ENCODE data around the gene TP53I3.
"Not testable (repeated sequence)": the region's sequence is repeated elsewhere in the genome, so short reads cannot be mapped to it uniquely, and the experiment has no call there.

TP53I3 gene

DNA sequence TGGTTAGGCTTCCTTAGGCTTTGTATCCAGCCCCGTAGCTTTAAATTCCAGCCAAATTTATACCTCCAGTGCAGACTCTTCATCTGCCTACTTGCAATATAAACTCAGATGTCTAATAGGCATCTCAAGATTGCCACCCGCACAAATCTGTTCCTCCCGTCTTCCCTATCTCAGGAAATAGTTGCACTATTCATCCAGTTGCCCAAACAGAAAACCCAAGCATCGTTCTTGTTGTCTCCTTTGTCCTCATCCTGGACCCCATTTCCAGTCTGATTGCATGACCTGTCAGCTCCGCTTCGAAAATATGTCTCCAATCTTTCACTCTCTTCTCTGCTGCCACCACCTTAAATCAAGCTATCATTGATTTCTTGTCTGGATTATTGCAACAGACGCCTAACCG is 32.8 kb downstream of the TP53I3 start:
- DNase-seq: no peak

DNA sequence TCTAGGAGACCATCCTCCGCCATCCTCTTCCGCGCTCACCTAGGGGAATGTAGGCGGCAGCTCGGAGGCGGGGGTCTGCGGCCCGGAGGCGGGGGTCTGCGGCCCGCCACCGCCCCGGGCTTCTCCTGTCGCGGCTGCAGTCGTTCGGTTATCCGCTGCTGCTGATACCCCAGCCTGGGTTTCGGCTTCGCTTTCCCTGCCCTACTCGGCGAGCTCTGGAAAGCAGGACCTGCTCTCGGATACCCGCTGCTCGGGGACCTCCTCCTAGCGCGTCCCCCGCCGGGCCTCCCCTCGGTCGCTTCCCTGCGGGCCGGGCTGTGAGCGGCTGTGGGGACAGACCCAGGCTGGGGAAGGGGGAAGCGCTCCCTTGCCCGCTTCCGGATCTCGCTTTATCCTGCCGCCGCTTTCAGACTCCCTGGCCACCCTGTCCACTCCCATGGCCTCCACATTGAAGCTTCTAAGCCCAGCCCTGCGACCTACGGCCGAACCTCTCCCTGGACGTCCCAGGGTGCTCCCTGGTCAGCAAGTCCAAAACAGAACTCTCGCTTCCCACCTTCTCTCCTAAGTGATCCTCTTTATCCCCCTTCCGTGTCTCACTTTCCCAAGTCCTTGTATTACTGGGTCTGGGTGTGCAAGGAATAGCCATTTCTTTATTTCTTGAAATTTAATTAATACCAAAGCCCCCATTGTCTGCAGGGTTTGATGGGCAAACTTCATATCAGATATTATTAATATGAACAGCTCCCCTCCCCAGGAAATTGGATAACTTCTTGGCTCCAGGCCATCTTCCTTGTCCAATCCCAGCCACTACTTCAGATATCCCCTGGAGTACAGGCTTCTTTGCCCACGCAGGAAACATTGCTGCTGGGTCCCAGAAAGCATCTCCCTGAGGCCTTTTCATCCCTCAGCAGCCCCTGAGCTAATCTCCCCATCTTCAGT is 34.3 kb downstream of the TP53I3 start:
- no peak for DNase-seq

DNA sequence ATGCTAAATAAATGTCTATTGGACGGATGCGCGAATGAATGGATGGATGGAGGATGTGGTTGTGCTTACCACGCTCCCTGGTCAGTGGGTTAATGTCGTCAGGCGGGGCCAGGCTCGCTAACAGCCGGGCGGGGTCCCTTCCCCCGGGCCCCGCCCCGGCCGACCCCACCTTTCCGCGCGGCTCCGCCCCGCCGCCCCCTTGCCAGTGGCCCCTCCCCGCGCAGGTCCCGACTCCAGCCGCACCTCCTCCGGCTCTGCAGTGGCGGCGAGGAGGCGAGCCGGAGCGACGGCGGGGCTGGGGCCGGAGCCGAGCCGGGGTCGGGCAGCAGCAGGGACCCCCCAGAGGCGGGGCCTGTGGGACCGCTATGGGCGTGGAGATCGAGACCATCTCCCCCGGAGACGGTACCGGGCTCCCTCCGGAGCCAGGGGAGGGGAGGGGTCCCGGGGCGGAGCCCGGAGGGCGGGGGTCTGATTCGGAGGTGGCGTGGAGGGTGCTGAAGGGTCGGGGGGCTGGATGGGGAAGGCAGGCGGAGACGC is 35.1 kb downstream of the TP53I3 start, which contains the start of gene FKBP1B:
Gene FKBP1B (plus strand): TSS at position 257 of the 537 bp plus-strand sequence. CDS start 109 bp downstream, at position 366.
- peak; percentile 64 for DNase-seq

DNA sequence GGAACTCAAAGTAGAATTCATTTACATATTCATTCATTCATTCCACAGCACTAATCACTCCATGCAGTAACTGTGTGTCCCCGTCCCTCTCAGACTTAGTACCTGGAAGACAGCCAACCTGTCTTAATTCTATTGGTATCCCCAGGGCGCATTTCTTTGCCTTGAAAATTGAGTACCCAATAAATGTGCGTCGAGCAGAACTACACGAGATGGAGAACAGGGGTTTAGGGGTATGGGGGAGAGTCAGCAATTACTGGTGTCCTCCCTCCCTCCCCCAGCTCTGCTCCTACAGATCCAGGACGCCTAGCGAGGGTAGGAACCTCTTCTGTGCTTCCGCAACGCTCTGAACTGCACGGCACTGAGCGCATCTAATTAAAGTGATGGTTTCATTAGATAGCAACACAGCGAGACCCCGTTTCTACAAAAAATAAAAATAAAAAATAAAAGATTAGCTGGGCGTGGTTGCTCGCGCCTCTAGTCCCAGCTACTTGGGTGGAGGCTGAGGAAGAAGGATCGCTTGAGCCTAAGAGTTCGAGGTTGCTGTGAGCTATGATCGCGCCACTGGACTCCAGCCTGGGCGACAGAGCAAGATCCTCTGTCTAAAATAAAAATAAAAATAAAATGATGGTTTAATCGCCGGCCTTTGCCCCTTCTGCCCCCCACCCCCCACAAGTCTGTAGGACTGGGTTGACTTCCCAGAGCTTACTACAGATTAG is 35.7 kb downstream of the TP53I3 start:
- no peak for DNase-seq

DNA sequence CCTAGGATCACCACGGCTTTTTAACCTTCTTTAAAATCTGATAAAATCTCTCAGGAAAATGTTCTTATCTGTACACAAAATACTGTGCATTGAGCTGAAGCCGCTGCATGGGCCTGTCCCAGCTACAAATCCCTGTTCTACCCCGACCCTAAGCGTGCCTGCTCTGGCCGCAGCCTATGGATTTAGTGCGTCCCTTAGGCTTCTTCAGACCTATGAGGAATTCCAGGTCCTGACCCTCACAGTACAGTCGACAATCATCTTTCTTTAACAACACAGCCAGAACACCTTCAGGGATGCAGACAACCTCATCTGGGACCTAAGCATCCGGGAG is 37.0 kb downstream of the TP53I3 start:
- DNase-seq: no peak

DNA sequence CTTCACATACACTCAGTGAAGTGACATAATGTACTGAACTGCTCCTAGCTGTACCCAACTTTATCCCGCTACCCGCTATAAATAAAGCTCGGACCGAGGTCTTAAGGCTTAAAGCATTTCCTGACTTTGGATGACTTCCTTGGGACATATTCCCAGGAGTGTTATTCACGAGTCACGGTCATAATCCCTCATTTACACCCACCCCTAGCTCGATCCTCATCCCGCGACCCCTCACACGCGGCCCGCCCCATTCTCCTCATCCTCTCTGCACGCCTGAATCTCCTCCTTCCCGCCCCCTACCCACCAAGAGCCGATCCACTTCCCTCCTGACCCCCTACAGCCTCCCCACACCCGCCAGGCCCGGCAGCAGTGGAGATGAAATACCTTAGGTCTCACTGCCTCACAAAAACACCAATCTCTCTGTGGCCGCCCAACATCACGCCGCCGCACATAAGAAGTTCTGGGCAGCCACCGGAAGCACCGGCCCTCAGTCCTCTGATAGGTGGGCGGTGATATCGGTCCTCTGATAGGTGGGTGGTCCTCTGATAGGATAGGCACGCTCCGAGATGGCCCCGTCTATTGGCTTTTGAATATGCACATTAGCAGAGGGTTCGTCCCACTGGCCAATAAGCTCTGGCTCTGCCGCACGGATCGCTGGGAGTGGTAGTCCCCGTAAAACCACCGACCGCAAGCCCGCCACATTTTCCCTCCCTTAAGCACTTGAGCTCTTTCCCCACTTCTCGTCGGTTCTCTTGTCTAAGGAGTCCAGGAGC is 37.5 kb downstream of the TP53I3 start, which contains the start of gene WDCP:
Gene WDCP (minus strand): TSS at position 462 of the 773 bp plus-strand sequence. CDS start 7,897 bp downstream, outside the sequence.
- DNase-seq: peak; percentile 99

DNA sequence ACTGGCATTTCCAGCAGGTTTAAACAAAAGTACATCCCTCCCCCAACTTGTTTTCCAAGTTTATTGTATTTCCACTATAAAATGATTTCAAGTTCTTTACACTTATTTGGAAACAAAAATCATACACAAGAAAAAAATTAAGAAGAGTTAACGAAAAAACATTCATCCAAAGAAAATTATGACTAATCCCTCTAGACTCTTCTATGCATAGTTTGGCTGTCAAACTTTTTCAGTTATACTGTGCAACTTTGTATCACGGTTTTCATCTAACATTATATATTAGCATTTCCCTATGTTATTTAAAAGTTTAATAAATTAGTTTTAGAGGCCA is 38.1 kb downstream of the TP53I3 start:
- no peak for DNase-seq

DNA sequence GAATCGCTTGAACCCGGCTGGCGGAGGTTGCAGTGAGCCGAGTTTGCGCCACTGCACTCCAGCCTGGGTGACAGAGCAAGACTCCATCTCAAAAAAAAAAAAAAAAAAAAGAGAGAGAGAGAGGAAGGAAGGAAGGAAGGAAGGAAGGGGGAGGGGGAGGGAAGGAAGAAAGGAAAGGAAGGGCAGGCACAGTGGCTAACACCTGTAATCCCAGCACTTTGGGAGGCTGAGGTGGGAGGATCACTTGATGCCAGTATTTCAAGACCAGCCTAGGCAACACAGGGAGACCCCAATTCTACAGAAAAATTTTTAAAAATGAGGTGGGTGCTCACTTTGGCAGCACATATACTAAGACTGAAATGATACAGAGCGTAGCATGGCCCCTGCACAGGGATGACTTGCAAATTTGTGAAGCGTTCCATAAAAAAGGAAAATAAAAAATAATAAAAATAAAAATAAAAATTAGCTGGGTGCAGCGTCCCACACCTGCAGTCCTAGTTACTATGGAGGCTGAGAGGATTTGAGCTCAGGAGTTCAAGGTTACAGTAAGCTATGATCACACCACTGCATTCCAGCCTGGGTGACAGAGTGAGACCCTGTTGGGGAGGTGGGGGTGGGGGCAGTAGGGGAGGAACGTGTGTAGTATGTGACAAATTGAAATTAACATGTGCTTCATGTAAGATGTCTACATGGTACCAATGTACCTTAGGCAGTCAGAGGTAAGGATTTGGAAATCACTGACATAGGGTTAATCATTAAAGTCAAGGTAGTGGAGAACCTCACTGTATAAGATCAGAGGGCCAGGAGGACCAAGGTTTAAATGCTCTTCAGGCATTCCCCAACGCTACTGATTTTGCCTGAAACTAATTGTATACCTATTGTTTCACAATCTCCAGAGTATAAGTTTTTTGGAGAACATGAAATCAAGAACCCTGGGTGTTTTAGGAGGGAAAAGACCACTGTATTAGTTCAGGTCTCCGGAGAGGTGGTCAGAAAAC is 38.8 kb downstream of the TP53I3 start:
- DNase-seq: no peak

DNA sequence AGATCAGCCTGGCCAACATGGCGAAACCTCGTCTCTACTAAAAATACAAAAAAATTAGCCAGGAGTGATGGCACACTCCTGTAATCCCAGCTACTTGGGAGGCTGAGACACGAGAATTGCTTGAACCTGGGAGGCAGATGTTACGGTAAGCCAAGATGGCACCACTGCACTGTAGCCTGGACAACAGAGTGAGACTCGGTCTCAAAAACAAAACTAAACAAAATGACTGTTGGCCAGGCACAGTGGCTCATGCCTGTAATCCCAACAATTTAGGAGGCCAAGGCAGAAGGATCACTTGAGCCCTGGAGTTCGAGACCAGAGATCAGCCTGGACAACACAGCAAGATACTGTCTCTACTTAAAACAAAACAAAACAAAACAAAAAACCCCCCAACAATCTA is 41.5 kb downstream of the TP53I3 start:
- DNase-seq: not testable (repeated sequence)

DNA sequence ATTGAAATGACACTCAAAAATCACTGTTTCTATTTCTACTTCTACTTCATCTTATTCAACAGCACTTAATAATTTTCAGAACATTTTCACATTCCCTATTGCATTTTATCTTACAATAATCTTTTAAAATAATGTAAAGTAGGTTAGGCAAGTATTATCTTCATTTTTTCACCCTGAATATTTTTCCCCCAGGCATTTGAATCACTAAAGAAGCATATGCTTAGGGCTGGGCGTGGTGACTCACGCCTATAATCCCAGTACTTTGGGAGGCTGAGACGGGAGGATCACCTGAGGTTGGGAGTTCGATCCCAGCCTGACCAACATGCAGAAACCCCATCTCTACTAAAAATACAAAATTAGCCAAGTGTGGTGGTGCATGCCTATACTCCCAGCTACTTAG is 44.1 kb downstream of the TP53I3 start:
- DNase-seq: no peak

DNA sequence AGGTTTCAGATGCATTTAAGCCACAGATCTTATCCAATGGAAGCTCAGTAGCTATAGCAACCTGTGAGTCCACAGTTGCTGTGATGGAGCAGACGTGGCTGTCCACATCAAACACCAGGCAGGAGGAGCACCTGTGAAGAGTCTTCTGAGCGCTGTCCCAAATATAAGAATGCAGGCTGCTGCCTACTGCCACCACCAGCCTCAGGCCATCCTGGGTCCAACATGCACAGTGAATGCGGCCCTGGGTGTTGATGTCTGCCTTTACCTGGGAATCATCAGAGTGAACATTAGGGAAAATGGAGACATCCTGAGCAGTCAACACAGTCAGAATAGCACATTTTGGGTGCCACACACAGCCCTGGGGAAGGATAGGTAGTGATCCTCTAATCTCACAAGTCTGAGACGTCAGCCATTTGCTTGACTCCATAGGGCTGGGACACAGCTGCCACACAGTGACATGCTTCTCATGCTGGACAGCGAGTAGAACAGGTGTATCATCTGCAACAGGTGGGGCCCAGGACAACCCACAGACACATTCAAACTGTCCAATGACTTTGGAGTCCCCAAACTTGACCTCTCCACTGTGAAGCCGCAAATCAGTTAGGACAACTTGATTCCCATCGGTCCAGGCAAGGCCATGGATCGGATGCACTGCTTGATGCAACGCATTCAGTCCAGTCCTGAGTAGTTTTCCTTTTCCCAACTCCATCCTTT is 45.7 kb downstream of the TP53I3 start:
- no peak for DNase-seq

Measured in activated CD4-positive, alpha-beta T cell treated with anti-CD3 and anti-CD28 coated beads, Interleukin-10, Interleukin-2, amounts not matched to agents 100 ng/mL and 50 ng/mL, durations not matched to agents 16 hours and 8 hours (primary cell).